Measurements from ENCODE around the gene UNCX. TPM values are rescaled to one million over a fixed set of nuclear protein-coding genes. Genes with fewer than 3 reads are reported as not detected.
"Not testable (repeated sequence)": the region's sequence is repeated elsewhere in the genome, so short reads cannot be mapped to it uniquely, and the experiment has no call there.

Gene UNCX
- total RNA-seq, 1 donor from 2014 or later: not detected

DNA sequence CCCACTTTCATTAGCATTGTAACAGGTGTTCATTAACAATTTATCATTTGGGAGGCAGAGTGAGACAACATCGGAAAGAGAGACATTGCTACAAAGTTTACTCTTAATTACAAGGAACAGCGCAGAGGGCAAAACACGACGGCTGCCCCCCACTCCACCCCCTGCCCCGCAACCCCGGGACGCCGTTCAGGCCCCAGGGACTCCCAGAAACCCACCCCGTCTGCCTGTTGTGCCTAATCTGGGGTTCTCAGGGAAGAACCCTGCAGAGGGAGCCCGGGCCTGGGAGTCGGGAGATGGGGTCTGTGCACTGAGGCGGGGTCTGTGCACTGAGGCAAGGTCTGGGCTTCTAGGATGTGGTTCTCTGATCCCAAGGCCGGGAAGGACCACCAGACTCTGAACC is 25.2 kb downstream of the UNCX start:
- no peak for DNase-seq

DNA sequence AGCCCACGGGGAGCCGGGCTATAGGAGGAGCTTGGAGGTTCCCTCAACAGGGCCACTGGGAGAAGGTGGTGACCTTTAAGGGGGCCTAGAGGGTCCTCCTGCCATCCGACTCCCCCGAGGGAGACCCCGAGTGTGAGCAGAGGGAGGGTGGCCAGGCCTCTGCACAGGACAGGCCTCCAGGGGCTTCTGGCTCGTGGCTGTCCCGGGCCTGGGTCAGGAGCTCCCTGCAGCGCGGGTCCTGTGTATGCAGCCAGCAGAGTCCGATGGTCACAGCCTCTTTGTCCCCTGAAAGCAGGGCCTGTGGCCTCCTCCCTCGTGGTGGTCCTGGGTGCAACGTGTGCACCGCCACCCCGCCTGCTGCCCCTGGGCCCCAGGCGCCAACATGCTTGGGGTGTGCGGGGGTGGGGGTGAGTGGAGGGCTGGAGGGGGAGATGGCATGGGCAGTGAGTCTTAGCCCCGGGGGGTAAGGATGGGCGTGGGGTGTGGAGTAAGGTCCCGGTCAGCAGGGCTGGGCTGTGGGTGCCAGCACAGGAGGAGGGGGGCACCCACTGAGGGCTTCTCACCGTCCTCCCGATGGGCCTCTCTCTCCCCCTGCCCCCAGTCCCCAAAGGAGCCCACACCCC is 27.1 kb downstream of the UNCX start:
- no peak for DNase-seq

DNA sequence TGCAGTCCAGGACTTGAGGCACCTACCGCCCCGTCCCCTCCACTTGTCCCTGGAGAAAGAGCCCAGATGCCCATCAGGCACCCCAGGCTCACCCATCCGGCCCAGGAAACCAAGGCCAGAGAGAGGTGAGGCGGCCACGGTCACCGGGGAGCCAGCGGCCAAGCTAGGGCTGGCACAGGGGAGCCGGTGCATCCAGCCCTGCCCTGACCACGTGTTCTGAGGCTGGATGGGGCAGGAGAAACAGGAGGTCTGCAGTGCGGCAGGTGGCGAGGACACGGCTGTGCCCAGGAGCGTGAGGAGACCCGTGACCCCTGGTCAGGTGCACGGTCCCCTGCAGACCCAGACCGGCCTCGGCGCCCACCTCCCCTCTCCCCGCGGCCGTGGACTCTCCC is 27.6 kb downstream of the UNCX start:
- no peak for DNase-seq

DNA sequence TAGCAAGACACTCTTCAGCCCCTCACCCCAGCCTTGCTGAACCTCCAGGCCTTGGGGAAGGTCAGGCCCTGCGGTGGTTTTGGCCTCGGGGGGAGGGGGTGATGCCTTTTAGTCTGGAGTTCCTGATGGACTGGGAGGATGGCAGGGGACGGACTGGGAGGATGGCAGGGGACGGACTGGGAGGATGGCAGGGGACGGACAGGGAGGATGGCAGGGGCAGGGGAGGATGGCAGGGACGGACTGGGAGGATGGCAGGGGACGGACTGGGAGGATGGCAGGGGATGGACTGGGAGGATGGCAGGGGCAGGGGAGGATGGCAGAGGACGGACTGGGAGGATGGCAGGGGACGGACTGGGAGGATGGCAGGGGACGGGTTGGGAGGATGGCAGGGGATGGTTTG is 28.4 kb downstream of the UNCX start:
- not testable (repeated sequence) for DNase-seq

DNA sequence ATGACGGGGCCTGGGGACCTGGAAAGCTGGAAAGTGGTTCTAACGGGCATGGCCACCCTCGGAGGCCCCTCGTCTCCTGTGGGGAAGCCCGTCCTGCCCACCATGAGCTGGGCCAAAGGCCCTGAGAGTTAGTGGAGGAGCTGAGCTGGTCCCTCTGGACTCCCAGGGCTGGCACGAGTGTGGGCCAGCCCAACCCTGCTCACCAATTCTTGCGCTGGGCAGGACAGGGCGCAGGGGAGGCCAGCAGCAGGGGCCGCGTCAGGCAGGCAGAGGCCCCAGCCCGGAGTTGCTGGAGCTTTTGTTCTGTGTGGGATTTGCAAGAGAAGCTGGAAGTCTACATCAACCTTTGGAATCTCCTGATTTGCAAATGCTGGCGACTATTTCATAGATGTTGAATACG is 29.8 kb downstream of the UNCX start:
- no peak for DNase-seq

DNA sequence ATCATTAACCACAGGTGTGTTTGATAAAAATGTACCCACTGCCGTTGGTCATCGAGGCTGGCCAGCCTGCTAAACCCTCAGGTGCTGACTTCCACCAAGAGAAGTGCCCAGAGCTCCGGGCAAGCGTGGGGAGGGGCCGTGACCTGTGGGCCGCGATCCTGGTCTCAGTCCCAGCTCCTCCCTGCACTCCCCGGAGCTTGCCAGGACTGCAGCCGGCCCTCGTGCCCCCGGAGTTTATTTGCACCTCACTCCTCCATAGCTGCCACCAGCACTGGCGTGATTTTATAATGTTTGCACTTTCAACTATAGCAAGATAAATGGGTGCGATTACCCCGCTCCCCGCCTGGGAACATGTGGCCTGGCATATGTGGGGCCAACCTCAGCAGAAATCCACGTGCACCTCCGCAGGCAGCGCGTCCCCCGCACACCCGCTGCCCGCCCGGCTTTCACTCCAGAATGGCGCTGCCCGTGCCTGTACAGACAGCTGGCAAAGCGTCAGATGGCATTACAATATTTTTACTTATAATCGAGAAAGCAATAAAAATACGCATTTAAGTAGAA is 30.8 kb downstream of the UNCX start:
- no peak for DNase-seq

DNA sequence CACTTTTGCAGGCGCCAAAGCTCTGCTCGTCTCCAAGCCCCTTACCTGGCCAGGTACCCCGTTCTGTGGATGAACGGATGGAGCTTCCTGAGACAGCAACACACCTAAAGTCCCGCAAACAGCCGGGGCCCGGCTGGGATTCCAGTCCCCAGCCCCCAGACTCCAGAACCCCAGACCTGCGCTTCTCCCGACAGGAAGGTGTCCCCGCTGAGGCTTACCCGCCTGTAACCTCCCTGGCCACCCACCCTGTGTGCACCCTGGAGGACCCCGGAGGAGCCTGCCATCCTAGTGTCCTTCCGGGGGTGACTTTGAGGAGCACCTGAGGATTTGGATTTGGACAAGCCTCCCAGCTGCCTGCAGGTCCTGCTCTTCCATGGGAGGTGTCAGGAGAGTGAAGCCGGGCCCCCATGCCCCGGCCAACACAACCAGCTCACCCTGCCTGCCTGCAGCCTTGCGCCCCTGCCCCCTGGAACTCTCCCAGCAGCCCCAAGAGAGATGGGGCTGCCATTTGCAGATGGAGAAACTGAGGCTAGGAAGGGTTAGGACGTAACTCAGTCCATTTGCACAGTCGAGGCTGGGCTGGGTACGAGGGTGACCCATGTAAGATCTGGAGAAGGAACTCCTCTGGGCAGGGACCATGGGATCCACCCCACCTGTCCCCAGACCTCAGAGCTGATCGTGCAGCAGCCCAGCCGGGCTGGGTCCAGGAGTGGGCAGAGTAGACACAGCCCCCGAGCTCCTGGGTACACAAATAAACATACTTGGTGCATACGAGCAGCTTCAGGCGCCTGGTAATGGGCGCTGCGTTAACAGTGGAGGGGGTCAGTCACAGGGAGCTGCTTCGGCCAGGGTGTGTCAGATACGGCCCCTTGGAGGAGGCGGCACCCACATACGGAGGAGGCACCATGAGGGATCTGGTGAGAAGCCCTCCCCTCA is 31.9 kb downstream of the UNCX start:
- no peak for DNase-seq

DNA sequence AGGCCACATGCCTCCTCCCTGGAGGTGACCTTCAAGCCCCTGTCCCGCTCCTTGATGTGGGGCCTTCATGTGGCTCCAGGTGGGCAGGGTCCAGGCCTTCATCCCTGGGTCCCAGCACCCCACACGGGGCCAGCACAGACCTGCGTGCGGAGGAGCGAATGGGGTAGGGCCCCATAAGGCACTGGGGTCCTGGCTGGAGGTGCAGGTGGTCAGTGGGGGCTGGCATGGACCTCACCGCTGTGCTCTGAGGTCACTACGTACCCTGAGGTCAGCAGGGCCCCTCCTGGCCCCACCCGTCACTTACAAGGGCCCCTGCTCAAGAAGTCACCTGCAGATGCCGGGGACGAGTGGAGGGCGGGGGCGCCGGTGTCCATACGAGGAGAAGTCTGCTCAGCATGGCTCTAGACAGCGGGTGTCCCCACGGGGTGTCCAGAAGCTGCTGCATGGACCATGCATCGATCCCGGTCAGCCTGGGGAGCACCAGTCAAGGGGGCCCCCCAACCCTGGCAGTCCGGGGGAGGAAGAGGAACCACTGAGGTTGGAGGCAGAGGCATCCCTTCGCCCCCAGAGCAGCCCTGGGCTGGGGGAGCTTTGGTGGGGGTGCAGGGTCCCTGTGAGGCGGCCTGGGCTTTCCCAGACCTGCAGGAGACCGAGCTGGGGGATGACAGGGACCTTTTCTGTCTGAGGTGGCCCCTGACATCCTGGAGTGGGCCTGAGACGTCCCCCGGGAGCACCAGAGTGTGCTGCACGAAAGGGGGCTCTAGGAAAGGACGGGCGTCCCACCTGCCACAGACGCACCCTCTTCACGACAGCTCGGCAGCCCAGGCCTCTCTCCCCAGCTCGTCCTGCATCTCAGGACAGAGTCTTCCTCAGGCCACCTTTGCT is 34.6 kb downstream of the UNCX start:
- no peak for DNase-seq

DNA sequence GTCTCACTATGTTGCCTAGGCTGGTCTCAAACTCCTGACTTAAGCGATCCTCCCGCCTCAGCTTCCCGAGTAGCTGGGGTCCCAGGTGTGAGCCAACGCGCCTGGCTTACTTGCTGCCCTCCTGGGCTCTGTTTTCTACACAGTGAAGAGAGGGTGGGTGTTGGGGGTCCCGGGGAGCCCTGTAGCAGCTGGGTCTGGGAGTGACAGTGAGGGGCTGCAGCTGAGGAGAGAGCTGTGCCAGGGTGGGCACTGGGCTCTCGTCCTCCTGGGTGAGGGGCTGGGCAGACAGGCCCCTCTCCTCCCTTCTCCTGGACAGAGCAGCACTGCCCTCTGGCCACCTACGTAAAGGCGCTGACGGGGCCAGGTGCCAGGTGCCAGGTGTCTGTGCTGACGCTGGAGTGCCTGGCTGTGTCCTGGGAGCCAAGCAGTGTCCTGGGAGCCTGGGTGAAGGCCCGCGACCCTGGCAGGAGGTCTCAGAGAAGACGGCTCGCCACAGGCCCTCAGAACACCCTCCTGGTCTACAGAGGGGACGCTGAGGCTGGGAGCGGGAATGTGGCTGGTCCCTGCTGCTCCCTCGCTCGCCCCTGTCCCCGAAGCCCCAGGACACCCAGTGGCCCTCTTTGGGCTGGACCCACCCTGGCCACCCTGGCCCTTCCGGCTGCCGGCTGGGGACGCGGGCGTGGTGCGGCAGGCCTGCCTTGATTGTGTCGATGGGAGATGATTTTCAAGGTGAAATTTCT is 35.6 kb downstream of the UNCX start:
- DNase-seq: no peak

DNA sequence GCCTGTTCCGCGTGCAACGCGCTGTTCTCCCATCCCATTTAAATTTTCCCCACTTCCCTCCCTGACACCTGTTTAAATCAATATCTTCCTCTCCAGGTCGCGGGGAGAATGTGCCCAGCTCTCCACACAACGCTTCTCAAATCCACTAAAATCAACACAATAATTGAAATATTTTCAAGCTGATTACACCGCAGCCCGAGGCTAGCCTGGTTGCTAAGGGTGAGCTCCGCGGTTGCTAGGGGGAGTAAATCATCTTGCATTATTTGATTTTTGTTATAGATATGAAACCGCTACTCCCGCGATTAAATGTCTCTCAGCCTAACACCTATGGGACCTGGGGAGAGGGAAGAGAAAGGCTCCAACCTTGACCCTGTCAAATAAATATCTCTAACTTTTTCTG is 36.2 kb downstream of the UNCX start:
- no peak for DNase-seq

DNA sequence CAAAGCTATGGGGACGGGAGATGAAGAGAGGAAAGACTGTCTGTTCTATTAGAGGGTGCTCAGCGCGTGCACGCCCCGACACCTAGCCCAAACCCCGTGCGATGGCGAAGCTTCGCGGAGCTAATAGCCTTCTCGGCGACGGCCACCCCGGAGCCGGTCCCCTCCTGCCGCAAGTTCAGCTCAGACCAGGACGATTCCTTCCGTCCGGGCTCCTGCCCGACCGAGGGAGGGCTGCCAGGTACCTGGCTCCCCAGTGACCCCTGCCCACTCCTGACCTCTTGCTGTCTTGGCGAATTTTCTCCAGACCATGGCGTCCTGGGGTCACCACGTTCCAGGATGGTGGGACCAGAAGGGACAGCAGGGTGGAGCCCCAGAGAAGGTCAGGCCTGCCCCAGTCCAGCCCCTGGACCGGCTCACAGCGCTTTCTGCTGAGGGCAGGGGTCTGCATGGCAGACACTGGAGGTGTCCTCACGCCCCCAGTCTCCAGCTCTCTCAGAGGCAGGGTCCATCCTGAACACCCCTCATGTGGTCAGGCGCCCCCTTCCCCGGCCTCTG is 36.7 kb downstream of the UNCX start:
- no peak for DNase-seq

DNA sequence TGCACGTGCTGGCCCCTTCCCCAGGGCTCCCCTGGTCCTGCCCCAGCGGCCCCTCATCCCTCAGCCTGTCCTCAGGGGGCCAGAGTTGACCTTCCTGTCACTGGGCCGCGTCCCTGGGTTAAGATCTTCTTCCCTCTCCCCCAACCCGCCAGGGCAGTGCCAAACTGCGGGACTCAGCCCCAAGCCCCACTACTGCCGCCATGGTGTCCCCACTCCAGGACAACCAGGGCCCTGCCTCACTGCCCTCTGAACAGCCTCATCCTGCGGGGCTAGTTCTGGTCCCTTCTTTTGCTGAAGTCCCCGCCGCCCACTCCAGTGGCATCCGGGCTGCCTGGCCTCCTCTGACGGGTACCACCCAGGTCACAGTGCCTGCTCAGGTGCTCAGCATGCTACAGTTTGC is 37.5 kb downstream of the UNCX start:
- no peak for DNase-seq

DNA sequence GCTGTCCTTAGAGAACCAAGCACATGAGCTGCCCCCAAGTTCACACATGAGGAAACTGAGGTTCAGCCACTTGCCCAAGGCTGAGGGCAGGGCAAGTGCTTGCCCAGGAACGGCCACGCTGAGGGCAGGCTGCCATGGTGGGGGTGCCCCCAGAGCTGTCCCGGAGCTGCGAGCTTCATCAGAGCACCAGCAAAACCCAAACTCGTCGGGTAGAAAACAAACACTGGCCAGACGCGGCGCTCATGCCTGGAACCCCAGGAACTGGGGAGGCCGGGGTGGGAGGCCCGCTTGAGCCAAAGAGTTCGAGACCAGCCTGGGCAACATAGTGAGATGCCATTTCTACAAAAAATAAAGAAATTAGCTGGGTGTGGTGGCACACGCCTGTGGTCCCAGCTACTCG is 38.4 kb downstream of the UNCX start:
- no peak for DNase-seq

DNA sequence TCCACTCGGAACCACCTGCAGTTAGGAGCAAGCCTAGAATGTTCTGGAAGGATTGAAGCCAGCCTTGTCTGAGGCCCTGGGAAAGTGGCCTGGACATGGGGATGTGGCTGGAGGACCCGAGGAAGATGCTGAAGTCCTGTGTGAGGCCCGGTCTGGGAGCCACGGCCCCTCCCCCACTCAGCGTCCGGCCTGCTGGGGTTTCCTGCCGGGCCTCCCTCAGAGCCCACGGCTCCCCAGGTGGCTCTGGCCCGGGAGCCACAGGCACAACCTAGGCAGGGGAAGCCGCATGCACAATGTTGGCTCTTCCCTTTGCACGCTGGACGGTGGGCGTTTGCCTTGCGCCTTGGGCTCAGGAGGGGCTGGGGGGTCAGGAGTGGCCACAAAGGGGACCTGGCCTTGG is 39.0 kb downstream of the UNCX start:
- no peak for DNase-seq

DNA sequence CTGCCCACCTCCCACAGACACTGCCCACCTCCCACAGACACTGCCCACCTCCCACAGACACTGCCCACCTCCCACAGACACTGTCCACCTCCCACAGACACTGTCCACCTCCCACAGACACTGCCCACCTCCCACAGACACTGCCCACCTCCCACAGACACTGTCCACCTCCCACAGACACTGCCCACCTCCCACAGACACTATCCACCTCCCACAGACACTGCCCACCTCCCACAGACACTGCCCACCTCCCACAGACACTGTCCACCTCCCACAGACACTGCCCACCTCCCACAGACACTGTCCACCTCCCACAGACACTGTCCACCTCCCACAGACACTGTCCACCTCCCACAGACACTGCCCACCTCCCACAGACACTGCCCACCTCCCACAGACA is 39.5 kb downstream of the UNCX start:
- DNase-seq: not testable (repeated sequence)

DNA sequence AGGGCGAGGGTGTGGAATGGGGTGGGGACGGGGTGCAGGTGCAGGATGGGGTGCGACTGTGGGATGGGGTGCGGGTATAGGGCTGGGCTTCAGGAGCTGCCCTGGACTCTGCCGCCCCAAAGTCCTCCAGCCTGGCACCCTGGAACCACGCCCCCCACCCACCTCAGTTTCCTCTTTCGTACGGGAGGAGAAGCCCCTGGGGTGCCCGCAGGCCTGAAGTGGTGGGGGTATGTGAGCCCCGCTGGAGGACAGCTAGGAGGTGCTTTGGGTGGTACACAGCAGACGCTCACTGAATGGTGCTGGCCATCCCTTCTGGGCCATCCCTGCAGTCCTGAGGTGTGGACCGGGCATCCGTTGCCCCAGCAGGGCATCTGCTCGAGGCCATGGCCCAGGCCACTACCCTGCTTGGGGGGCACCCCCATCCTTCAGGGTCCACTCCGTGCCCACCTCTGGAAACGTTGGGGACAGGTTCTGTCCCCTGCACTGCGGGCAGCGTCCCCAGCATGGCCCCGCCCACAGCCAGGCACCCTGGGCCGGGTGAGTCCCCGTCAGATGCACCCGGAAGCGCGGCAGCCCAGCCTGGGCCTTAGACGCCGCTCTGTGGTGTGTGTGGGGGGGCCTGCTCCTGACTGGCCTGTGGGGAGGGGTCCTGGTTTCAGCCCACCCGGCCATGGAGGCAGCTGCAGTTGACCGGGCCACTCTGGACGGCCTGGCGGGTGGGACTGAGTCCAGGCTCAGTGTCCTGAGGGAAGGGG is 41.6 kb downstream of the UNCX start:
- DNase-seq: no peak

DNA sequence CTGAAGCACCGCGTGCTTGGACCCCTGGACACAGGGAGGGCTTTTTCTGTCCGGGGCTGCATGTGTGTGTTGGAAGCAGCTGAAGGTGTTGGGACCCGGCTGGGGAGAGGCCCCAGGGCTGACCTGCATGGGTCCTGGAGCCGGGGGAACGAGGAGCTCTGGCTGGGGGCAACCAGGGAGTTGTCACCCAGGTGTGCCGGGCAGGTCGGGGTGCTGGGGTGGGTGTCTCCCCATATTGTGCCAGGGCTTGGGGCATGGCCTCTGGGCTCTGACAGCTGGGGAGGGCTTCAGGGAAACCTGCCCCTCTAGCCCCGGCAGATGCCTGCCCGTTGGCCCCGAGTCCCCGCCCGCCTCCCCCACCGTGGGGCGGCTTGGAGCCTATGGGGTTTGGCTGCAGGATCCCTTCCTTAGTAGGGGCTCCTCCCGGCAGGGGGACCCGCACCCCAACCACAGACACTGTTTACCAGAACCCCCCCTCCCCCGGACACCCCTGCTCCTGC is 42.3 kb downstream of the UNCX start:
- DNase-seq: no peak

DNA sequence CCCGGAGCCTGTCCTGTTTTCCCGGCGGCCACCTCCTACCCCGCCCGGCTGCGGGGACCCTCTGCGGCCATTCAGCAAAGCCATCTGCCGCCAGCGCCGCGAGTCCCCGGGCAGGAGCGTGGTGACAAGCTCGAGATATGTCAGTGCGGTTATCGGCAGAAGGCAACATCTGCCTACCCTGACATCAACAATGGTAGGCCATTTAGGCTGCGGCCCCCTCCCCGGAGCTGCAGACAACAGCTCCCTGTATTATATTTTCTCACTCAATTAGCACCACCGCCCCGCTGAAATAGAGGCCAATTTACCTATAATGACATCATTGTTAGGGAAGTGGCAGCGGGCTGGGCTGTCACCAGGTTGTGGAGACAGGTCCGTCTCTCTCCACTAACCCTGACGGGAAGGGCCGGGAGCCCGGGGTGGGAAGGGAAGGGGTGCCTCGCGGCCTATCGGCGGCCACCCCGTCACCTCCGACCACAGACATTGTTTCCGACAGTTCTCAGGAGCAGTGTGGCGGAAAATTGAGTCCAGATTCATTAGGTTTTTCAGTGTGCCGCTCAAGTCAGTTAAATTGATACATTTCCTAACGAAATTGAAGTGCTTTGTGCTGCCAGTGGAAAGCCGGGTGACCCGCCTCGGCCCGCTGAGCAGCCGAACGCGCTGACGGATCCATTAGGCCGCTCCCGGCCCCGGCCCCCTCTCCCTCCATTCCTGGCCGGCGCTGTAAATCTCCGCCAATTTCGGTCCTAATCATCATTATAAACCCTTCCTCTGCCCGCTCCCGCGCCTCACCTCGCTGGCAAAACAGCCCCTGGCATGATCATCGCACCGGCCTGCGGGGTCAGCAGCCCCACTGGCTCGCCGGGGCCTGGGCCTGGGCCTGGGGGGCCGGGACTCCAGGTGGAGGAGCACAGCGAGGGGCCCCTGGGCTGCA is 43.0 kb downstream of the UNCX start:
- no peak for DNase-seq

DNA sequence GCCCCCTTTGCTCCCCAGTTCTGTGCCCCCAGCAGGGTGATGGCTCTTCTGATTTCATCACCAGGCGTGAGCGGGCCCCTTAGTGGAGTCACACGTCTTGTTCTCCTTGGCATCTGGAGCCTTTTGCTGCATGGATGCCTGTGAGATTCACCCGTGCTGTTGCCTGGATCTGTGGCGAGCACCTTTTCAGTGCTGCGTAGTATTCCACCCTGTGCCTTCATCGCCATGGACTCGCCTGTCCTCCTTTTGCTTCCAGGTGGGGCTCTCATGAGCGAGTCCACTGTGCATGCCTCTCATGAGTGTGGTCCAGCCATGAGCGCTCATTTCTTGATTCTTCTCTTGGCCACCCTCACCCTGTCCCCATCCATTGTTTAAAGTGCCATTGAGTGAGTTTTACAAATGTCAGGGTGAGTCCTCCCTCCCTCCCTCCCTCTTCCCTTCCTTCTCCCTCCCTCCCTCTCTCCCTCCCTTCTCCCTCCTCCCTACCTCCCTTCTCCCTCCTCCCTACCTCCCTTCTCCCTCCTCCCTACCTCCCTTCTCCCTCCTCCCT is 44.0 kb downstream of the UNCX start:
- no peak for DNase-seq

Data from tongue (tissue), 2 donors.